ENCODE results near the gene OIT3.

DNA sequence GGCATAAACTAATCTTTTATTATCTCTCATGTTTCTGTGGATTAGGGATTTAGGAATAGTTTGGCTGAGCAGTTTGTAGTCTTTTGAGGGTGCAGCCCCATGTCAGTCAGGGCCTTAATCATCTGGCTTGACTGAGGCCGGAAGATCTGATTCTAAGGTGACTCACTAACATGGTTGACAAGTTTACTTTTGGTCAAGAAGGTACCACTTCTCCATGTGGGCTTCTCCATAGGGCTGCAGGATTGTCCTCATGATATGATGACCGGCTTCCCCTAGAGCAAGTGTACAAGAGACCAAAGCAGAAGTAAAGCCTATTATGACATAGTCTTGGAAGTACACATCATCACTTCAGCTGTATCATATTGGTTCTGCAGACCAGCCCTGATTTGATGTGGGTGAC, 45.9 kb upstream of the OIT3 start:
- TF ChIP-seq, protein P1, sequence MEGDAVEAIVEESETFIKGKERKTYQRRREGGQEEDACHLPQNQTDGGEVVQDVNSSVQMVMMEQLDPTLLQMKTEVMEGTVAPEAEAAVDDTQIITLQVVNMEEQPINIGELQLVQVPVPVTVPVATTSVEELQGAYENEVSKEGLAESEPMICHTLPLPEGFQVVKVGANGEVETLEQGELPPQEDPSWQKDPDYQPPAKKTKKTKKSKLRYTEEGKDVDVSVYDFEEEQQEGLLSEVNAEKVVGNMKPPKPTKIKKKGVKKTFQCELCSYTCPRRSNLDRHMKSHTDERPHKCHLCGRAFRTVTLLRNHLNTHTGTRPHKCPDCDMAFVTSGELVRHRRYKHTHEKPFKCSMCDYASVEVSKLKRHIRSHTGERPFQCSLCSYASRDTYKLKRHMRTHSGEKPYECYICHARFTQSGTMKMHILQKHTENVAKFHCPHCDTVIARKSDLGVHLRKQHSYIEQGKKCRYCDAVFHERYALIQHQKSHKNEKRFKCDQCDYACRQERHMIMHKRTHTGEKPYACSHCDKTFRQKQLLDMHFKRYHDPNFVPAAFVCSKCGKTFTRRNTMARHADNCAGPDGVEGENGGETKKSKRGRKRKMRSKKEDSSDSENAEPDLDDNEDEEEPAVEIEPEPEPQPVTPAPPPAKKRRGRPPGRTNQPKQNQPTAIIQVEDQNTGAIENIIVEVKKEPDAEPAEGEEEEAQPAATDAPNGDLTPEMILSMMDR (IDR thresholded peaks at IDR 0.05) = no peak
- TF ChIP-seq POLR2A (IDR thresholded peaks at IDR 0.05) = no peak
